Measurements from ENCODE around the gene RAB3IL1.

Gene RAB3IL1

GRCh38 chr11:61960532-61960931, 43.2 kb upstream of the RAB3IL1 start:
- Histone ChIP-seq H3K27ac (ENCODE audit: insufficient read depth, low read length, poor library complexity, severe bottlenecking) (no peak overlapping the region), H3K4me1 (ENCODE audit: control insufficient read depth, insufficient read depth, low read length, poor library complexity, severe bottlenecking) (peaks cover 4% of the 10 kb centered on the region), H3K27me3 (replicated peaks; ENCODE audit: control insufficient read depth, insufficient read depth, low read length, poor library complexity, severe bottlenecking) (peaks cover 4% of the 10 kb centered on the region)

GRCh38 chr11:61959678-61960077, 42.3 kb upstream of the RAB3IL1 start:
- DNase-seq = no peak
- no peak overlapping the region for H3K4me3 ChIP-seq (ENCODE audit: insufficient read depth, low read depth, low read length, poor library complexity, severe bottlenecking)
- no peaks in the 10 kb centered on the region for H3K9me3 ChIP-seq (ENCODE audit: control insufficient read depth, low read length)
- H3K27ac ChIP-seq (ENCODE audit: insufficient read depth, low read length, poor library complexity, severe bottlenecking) = no peak overlapping the region
- peaks cover 9% of the 10 kb centered on the region for H3K4me1 ChIP-seq (ENCODE audit: control insufficient read depth, insufficient read depth, low read length, poor library complexity, severe bottlenecking)
- H3K27me3 ChIP-seq (replicated peaks; ENCODE audit: control insufficient read depth, insufficient read depth, low read length, poor library complexity, severe bottlenecking) = peaks cover 13% of the 10 kb centered on the region
- peaks cover under 1% of the 10 kb centered on the region for H3K36me3 ChIP-seq (ENCODE audit: control insufficient read depth, insufficient read depth, low read length)

More at GRCh38 chr11:61960532-61960931, 43.2 kb upstream of the RAB3IL1 start:
- H3K36me3 ChIP-seq (ENCODE audit: control insufficient read depth, insufficient read depth, low read length) = peaks cover 6% of the 10 kb centered on the region
- DNase-seq = no peak
- no peaks in the 10 kb centered on the region for H3K9me3 ChIP-seq (ENCODE audit: control insufficient read depth, low read length)
- no peak overlapping the region for H3K4me3 ChIP-seq (ENCODE audit: insufficient read depth, low read depth, low read length, poor library complexity, severe bottlenecking)

- DNase-seq = no peak
- Histone ChIP-seq H3K27ac (ENCODE audit: insufficient read depth, low read length, poor library complexity, severe bottlenecking) (no peak overlapping the region), H3K36me3 (ENCODE audit: control insufficient read depth, insufficient read depth, low read length) (no peaks in the 10 kb centered on the region), H3K9me3 (ENCODE audit: control insufficient read depth, low read length) (no peaks in the 10 kb centered on the region), H3K4me3 (ENCODE audit: insufficient read depth, low read depth, low read length, poor library complexity, severe bottlenecking) (no peak overlapping the region), H3K4me1 (ENCODE audit: control insufficient read depth, insufficient read depth, low read length, poor library complexity, severe bottlenecking) (peaks cover 9% of the 10 kb centered on the region), H3K27me3 (replicated peaks; ENCODE audit: control insufficient read depth, insufficient read depth, low read length, poor library complexity, severe bottlenecking) (peaks cover 13% of the 10 kb centered on the region)
Measured at GRCh38 chr11:61959114-61959513, 41.7 kb upstream of the RAB3IL1 start.

- Histone ChIP-seq H3K27ac (ENCODE audit: insufficient read depth, low read length, poor library complexity, severe bottlenecking) (no peak overlapping the region), H3K4me3 (ENCODE audit: insufficient read depth, low read depth, low read length, poor library complexity, severe bottlenecking) (no peak overlapping the region), H3K27me3 (replicated peaks; ENCODE audit: control insufficient read depth, insufficient read depth, low read length, poor library complexity, severe bottlenecking) (peaks cover 13% of the 10 kb centered on the region), H3K4me1 (ENCODE audit: control insufficient read depth, insufficient read depth, low read length, poor library complexity, severe bottlenecking) (peaks cover 9% of the 10 kb centered on the region), H3K36me3 (ENCODE audit: control insufficient read depth, insufficient read depth, low read length) (no peaks in the 10 kb centered on the region), H3K9me3 (ENCODE audit: control insufficient read depth, low read length) (no peaks in the 10 kb centered on the region)
- no peak for DNase-seq
Measured at GRCh38 chr11:61958590-61958989, 41.2 kb upstream of the RAB3IL1 start.

GRCh38 chr11:61957021-61957770, 39.8 kb upstream of the RAB3IL1 start:
- H3K36me3 ChIP-seq (ENCODE audit: control insufficient read depth, insufficient read depth, low read length) = no peaks in the 10 kb centered on the region
- peaks cover 9% of the 10 kb centered on the region for H3K4me1 ChIP-seq (ENCODE audit: control insufficient read depth, insufficient read depth, low read length, poor library complexity, severe bottlenecking)
- H3K4me3 ChIP-seq (ENCODE audit: insufficient read depth, low read depth, low read length, poor library complexity, severe bottlenecking) = no peak overlapping the region
- no peaks in the 10 kb centered on the region for H3K9me3 ChIP-seq (ENCODE audit: control insufficient read depth, low read length)
- no peak overlapping the region for H3K27ac ChIP-seq (ENCODE audit: insufficient read depth, low read length, poor library complexity, severe bottlenecking)
- no peak for DNase-seq
- peaks cover 13% of the 10 kb centered on the region for H3K27me3 ChIP-seq (replicated peaks; ENCODE audit: control insufficient read depth, insufficient read depth, low read length, poor library complexity, severe bottlenecking)

- H3K36me3 ChIP-seq (ENCODE audit: control insufficient read depth, insufficient read depth, low read length) = no peaks in the 10 kb centered on the region
- DNase-seq = no peak
- peaks cover 9% of the 10 kb centered on the region for H3K4me1 ChIP-seq (ENCODE audit: control insufficient read depth, insufficient read depth, low read length, poor library complexity, severe bottlenecking)
- H3K27ac ChIP-seq (ENCODE audit: insufficient read depth, low read length, poor library complexity, severe bottlenecking) = no peak overlapping the region
- H3K4me3 ChIP-seq (ENCODE audit: insufficient read depth, low read depth, low read length, poor library complexity, severe bottlenecking) = no peak overlapping the region
- peaks cover 13% of the 10 kb centered on the region for H3K27me3 ChIP-seq (replicated peaks; ENCODE audit: control insufficient read depth, insufficient read depth, low read length, poor library complexity, severe bottlenecking)
- no peaks in the 10 kb centered on the region for H3K9me3 ChIP-seq (ENCODE audit: control insufficient read depth, low read length)
Measured at GRCh38 chr11:61956191-61957020, 39.0 kb upstream of the RAB3IL1 start.

- DNase-seq = no peak
- no peaks in the 10 kb centered on the region for H3K36me3 ChIP-seq (ENCODE audit: control insufficient read depth, insufficient read depth, low read length)
- H3K27me3 ChIP-seq (replicated peaks; ENCODE audit: control insufficient read depth, insufficient read depth, low read length, poor library complexity, severe bottlenecking) = peaks cover 13% of the 10 kb centered on the region
- H3K4me1 ChIP-seq (ENCODE audit: control insufficient read depth, insufficient read depth, low read length, poor library complexity, severe bottlenecking) = peaks cover 9% of the 10 kb centered on the region
- no peak overlapping the region for H3K27ac ChIP-seq (ENCODE audit: insufficient read depth, low read length, poor library complexity, severe bottlenecking)
- H3K9me3 ChIP-seq (ENCODE audit: control insufficient read depth, low read length) = no peaks in the 10 kb centered on the region
- H3K4me3 ChIP-seq (ENCODE audit: insufficient read depth, low read depth, low read length, poor library complexity, severe bottlenecking) = no peak overlapping the region
Measured at GRCh38 chr11:61955422-61956135, 38.2 kb upstream of the RAB3IL1 start.

- Histone ChIP-seq H3K9me3 (ENCODE audit: control insufficient read depth, low read length) (no peaks in the 10 kb centered on the region), H3K36me3 (ENCODE audit: control insufficient read depth, insufficient read depth, low read length) (no peaks in the 10 kb centered on the region), H3K4me1 (ENCODE audit: control insufficient read depth, insufficient read depth, low read length, poor library complexity, severe bottlenecking) (peaks cover 9% of the 10 kb centered on the region), H3K27me3 (replicated peaks; ENCODE audit: control insufficient read depth, insufficient read depth, low read length, poor library complexity, severe bottlenecking) (peaks cover 13% of the 10 kb centered on the region), H3K27ac (ENCODE audit: insufficient read depth, low read length, poor library complexity, severe bottlenecking) (no peak overlapping the region), H3K4me3 (ENCODE audit: insufficient read depth, low read depth, low read length, poor library complexity, severe bottlenecking) (no peak overlapping the region)
- no peak for DNase-seq
Measured at GRCh38 chr11:61954851-61955421, 37.6 kb upstream of the RAB3IL1 start.

GRCh38 chr11:61954106-61954850, 36.9 kb upstream of the RAB3IL1 start:
- Histone ChIP-seq H3K27ac (ENCODE audit: insufficient read depth, low read length, poor library complexity, severe bottlenecking) (no peak overlapping the region), H3K4me1 (ENCODE audit: control insufficient read depth, insufficient read depth, low read length, poor library complexity, severe bottlenecking) (peaks cover 9% of the 10 kb centered on the region), H3K36me3 (ENCODE audit: control insufficient read depth, insufficient read depth, low read length) (no peaks in the 10 kb centered on the region), H3K9me3 (ENCODE audit: control insufficient read depth, low read length) (no peaks in the 10 kb centered on the region), H3K27me3 (replicated peaks; ENCODE audit: control insufficient read depth, insufficient read depth, low read length, poor library complexity, severe bottlenecking) (peaks cover 13% of the 10 kb centered on the region), H3K4me3 (ENCODE audit: insufficient read depth, low read depth, low read length, poor library complexity, severe bottlenecking) (no peak overlapping the region)
- no peak for DNase-seq
